Measurements from ENCODE around the gene STAG1.

DNA sequence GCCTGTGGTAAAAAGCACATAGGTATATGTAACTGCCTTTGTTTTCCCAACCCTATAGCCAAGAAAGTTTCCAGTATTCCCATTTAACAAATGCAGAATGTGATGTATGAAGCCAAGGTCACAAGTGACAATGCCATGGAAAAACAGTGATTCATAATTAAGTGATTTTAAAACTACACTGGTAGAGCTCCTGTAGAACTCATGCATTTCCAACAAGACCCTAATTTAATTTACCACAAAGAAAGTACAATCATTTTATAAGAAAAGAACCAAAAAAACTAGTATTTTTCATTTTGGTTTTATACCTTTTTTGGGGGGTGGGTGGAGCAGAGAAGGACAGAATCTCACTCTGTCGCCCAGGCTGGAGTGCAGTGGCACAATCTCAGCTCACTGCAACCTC, 82.0 kb downstream of the STAG1 start:
- TF ChIP-seq, protein P1, sequence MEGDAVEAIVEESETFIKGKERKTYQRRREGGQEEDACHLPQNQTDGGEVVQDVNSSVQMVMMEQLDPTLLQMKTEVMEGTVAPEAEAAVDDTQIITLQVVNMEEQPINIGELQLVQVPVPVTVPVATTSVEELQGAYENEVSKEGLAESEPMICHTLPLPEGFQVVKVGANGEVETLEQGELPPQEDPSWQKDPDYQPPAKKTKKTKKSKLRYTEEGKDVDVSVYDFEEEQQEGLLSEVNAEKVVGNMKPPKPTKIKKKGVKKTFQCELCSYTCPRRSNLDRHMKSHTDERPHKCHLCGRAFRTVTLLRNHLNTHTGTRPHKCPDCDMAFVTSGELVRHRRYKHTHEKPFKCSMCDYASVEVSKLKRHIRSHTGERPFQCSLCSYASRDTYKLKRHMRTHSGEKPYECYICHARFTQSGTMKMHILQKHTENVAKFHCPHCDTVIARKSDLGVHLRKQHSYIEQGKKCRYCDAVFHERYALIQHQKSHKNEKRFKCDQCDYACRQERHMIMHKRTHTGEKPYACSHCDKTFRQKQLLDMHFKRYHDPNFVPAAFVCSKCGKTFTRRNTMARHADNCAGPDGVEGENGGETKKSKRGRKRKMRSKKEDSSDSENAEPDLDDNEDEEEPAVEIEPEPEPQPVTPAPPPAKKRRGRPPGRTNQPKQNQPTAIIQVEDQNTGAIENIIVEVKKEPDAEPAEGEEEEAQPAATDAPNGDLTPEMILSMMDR (IDR thresholded peaks at IDR 0.05): no peak
- TF ChIP-seq ZFX (IDR thresholded peaks at IDR 0.05; ENCODE audit: borderline replicate concordance): no peak

Data from 22Rv1 (cell line).